Gastrocnemius medialis (tissue), 4 donors: ENCODE measurements around the gene RBFOX1. TPM values are rescaled to one million over a fixed set of nuclear protein-coding genes. Genes with fewer than 3 reads are reported as not detected.

Experiments
- ATAC-seq, 2 donors: fragments of 150-250 bp; one replicate each; pipeline ENCODE4 v1.9.1; 2016
- DNase-seq, 2 donors: peaks; one replicate each; pipeline ENCODE4 v3.0.0-alpha.2; 2019
- H3K27ac ChIP-seq, 4 donors: fragments of 200-600 bp; sonication (generic); 1 replicate in 1 of 4; 2 replicates in 3 of 4; pipeline ENCODE4 v1.5.1; 2016 to 2018; ENCODE audit warnings: mild to moderate bottlenecking in 2 of 4, moderate library complexity in 1 of 4
- H3K27me3 ChIP-seq, 3 donors: fragments of 200-600 bp; sonication (generic) in 2 of 3; 1 replicate in 1 of 3; 2 replicates in 2 of 3; pipeline versions ENCODE4 v1.5.1 to v1.6.0; 2016 to 2019; ENCODE audit warnings: mild to moderate bottlenecking in 1 of 3, moderate library complexity in 1 of 3
- H3K36me3 ChIP-seq, 2 donors: fragments of 200-600 bp; sonication (generic) in 1 of 2; one replicate each; pipeline ENCODE4 v1.5.1; 2017 to 2018
- H3K4me1 ChIP-seq, 2 donors: fragments of 200-600 bp; sonication (generic) in 1 of 2; one replicate each; pipeline ENCODE4 v1.5.1; 2016 to 2017; ENCODE audit warnings: mild to moderate bottlenecking in 2 of 2
- H3K4me3 ChIP-seq, 4 donors: fragments of 200-600 bp; sonication (generic) in 3 of 4; 1 replicate in 1 of 4; 2 replicates in 3 of 4; pipeline ENCODE4 v1.5.1; 2016 to 2019; ENCODE audit warnings: mild to moderate bottlenecking in 2 of 4
- H3K9me3 ChIP-seq, 3 donors: fragments of 200-600 bp; sonication (generic) in 2 of 3; 1 replicate in 1 of 3; 2 replicates in 2 of 3; pipeline ENCODE4 v1.5.1; 2016 to 2019
- CTCF ChIP-seq, 5 experiments: fragments of 450-650 bp in 3 of 5; fragments of 200-600 bp in 2 of 5; sonication (generic) in 2 of 5; IDR thresholded peaks in 4 of 5; conservative IDR thresholded peaks in 1 of 5; 1 replicate in 4 of 5; 2 replicates in 1 of 5; pipeline ENCODE4 v1.5.1; 2016 to 2019; ENCODE audit warnings: antibody characterized with exemption in 5 of 5, mild to moderate bottlenecking in 3 of 5, moderate library complexity in 3 of 5
- POLR2A ChIP-seq, 2 donors: fragments of 450-650 bp; IDR thresholded peaks; one replicate each; pipeline ENCODE4 v1.6.1; 2017; ENCODE audit warnings: antibody characterized with exemption in 2 of 2, mild to moderate bottlenecking in 2 of 2, moderate library complexity in 2 of 2
- in situ Hi-C, 4 donors: fragments of 200-750 bp; cut with MboI; loops; one replicate each; pipeline versions ENCODE4 v1.15.0 to v1.8.0; 2017; ENCODE audit warnings: low sequenced_read_pairs in 4 of 4
- intact Hi-C: fragments of 100-400 bp; cut with DNase I; formaldehyde crosslinking; loops from one replicate; pipeline ENCODE4 v1.15.1; 2023; ENCODE audit warnings: low total_unique reads
- total RNA-seq, 4 donors: library from RNA; depleted of rRNA; stranded (reverse); fragments of >200 nt; gene quantifications; one replicate each; pipeline versions ENCODE4 v1.1.0 to v1.2.3, GENCODE V29; 2016

Gene RBFOX1
- total RNA-seq, 4 donors from 2014 or later = 42.5 to 98.8 (median 58.6) TPM

- Histone ChIP-seq H3K27me3 (no peaks in the 10 kb centered on the region), H3K4me3 (peak overlapping the region in 1 of 4 donors; percentile 31), H3K4me1 (peaks cover 47 to 51% of the 10 kb centered on the region in 2 donors), H3K27ac (peak overlapping the region; percentile 55 to 75 (median 66)), H3K9me3 (no peaks in the 10 kb centered on the region), H3K36me3 (no peaks in the 10 kb centered on the region)
- DNase-seq = peak; percentile 70 to 86
- intact Hi-C loops = loop anchor here (2.0 to 10.0 kb wide), 5 partner anchors 46 to 520 kb away; no protein-coding TSS in a partner anchor
- TF ChIP-seq CTCF (IDR thresholded peaks at IDR 0.05 in 4 of 5, conservative IDR thresholded peaks at IDR 0.05 in 1 of 5) (peak; percentile 48 to 75 (median 59)), POLR2A (IDR thresholded peaks at IDR 0.05) (no peak)
- peak; percentile 93 to 97 for ATAC-seq
- in situ Hi-C loops = loop anchor here in 3 of 4 donors (25.0 kb wide), 1 partner anchor 207 kb away; no protein-coding TSS in a partner anchor
Measured at GRCh38 chr16:7405166-7405565, 72.5 kb downstream of the RBFOX1 start.

- H3K36me3 ChIP-seq = no peaks in the 10 kb centered on the region
- no peak for DNase-seq
- in situ Hi-C loops = loop anchor here in 3 of 4 donors (25.0 kb wide), 1 partner anchor 203 kb away; no protein-coding TSS in a partner anchor
- H3K27me3 ChIP-seq = no peaks in the 10 kb centered on the region
- no peak for ATAC-seq
- H3K4me3 ChIP-seq = no peak overlapping the region
- H3K4me1 ChIP-seq = peaks cover 24 to 28% of the 10 kb centered on the region in 2 donors
- TF ChIP-seq POLR2A (IDR thresholded peaks at IDR 0.05) (no peak), CTCF (IDR thresholded peaks at IDR 0.05 in 4 of 5, conservative IDR thresholded peaks at IDR 0.05 in 1 of 5) (no peak)
- H3K9me3 ChIP-seq = no peaks in the 10 kb centered on the region
- H3K27ac ChIP-seq = no peak overlapping the region
- intact Hi-C loops = loop anchor here (5.0 to 10.0 kb wide), 3 partner anchors 93 to 516 kb away; no protein-coding TSS in a partner anchor
Measured at GRCh38 chr16:7408700-7409365, 76.2 kb downstream of the RBFOX1 start.

- in situ Hi-C loops = loop anchor here in 3 of 4 donors (25.0 kb wide), 1 partner anchor 193 kb away; no protein-coding TSS in a partner anchor
- intact Hi-C loops = no loop called here
- Histone ChIP-seq H3K4me3 (no peak overlapping the region), H3K27ac (peak overlapping the region in 3 of 4 donors; percentile 8 to 47 (median 24)), H3K27me3 (no peaks in the 10 kb centered on the region), H3K36me3 (no peaks in the 10 kb centered on the region), H3K4me1 (peaks cover 40 to 52% of the 10 kb centered on the region in 2 donors), H3K9me3 (no peaks in the 10 kb centered on the region)
- DNase-seq (no peak), ATAC-seq (no peak)
- TF ChIP-seq CTCF (IDR thresholded peaks at IDR 0.05 in 4 of 5, conservative IDR thresholded peaks at IDR 0.05 in 1 of 5) (no peak), POLR2A (IDR thresholded peaks at IDR 0.05) (no peak)
Measured at GRCh38 chr16:7419441-7419840, 86.8 kb downstream of the RBFOX1 start.

GRCh38 chr16:7420079-7420478 lies 87.4 kb downstream of the RBFOX1 start:
- peak in 1 of 2 donors; percentile 41 for ATAC-seq
- no peak overlapping the region for H3K4me3 ChIP-seq
- H3K36me3 ChIP-seq = no peaks in the 10 kb centered on the region
- intact Hi-C loops = no loop called here
- TF ChIP-seq POLR2A (IDR thresholded peaks at IDR 0.05) (no peak), CTCF (IDR thresholded peaks at IDR 0.05 in 4 of 5, conservative IDR thresholded peaks at IDR 0.05 in 1 of 5) (no peak)
- in situ Hi-C loops = loop anchor here in 3 of 4 donors (25.0 kb wide), 1 partner anchor 192 kb away; no protein-coding TSS in a partner anchor
- H3K27me3 ChIP-seq = no peaks in the 10 kb centered on the region
- H3K4me1 ChIP-seq = peaks cover 47 to 58% of the 10 kb centered on the region in 2 donors
- DNase-seq = no peak
- peak overlapping the region in 3 of 4 donors; percentile 8 to 47 (median 24) for H3K27ac ChIP-seq
- H3K9me3 ChIP-seq = no peaks in the 10 kb centered on the region
